ENCODE data around the gene TMEM272. TPM values are rescaled to one million over a fixed set of nuclear protein-coding genes. Genes with fewer than 3 reads are reported as not detected.
A peak's percentile ranks its signal among the peaks of the same experiment; 100 is the strongest.

The TMEM272 gene
- total RNA-seq, 1 donor from 2014 or later, result not detected

GRCh38 chr13:51838240-51838846 lies 6.6 kb downstream of the TMEM272 start:
- Histone ChIP-seq H3K9ac (ENCODE audit: low read depth in 1 of 3, low read length in 3 of 3) (no peak overlapping the region), H3K9me3 (ENCODE audit: control insufficient read depth in 3 of 3, low read length in 3 of 3) (no peaks in the 10 kb centered on the region), H3K27me3 (ENCODE audit: control insufficient read depth in 3 of 3, insufficient read depth in 3 of 3, low read length in 3 of 3) (no peaks in the 10 kb centered on the region), H3K27ac (ENCODE audit: low read depth, low read length) (no peak overlapping the region), H3K36me3 (ENCODE audit: control insufficient read depth in 3 of 3, insufficient read depth in 3 of 3, low read length in 3 of 3) (no peaks in the 10 kb centered on the region), H3K4me3 (ENCODE audit: low read length in 3 of 3) (no peak overlapping the region), H3K4me1 (ENCODE audit: control insufficient read depth in 3 of 3, insufficient read depth in 3 of 3, low read length in 3 of 3) (peaks cover 0 to 3% (median 0%) of the 10 kb centered on the region in 3 donors)

- Histone ChIP-seq H3K36me3 (ENCODE audit: control insufficient read depth in 3 of 3, insufficient read depth in 3 of 3, low read length in 3 of 3) (no peaks in the 10 kb centered on the region), H3K9ac (ENCODE audit: low read depth in 1 of 3, low read length in 3 of 3) (no peak overlapping the region), H3K27ac (ENCODE audit: low read depth, low read length) (no peak overlapping the region), H3K4me3 (ENCODE audit: low read length in 3 of 3) (no peak overlapping the region), H3K4me1 (ENCODE audit: control insufficient read depth in 3 of 3, insufficient read depth in 3 of 3, low read length in 3 of 3) (peaks cover 0 to 6% (median 2%) of the 10 kb centered on the region in 3 donors), H3K27me3 (ENCODE audit: control insufficient read depth in 3 of 3, insufficient read depth in 3 of 3, low read length in 3 of 3) (no peaks in the 10 kb centered on the region), H3K9me3 (ENCODE audit: control insufficient read depth in 3 of 3, low read length in 3 of 3) (no peaks in the 10 kb centered on the region)
These were observed 8.0 kb downstream of the TMEM272 start for GRCh38 chr13:51837016-51837415.

- no peak overlapping the region for H3K27ac ChIP-seq (ENCODE audit: low read depth, low read length)
- H3K27me3 ChIP-seq (ENCODE audit: control insufficient read depth in 3 of 3, insufficient read depth in 3 of 3, low read length in 3 of 3), result peaks cover 0 to 3% (median 0%) of the 10 kb centered on the region in 3 donors
- H3K9me3 ChIP-seq (ENCODE audit: control insufficient read depth in 3 of 3, low read length in 3 of 3), result no peaks in the 10 kb centered on the region
- peaks cover 0 to 8% (median 4%) of the 10 kb centered on the region in 3 donors for H3K4me1 ChIP-seq (ENCODE audit: control insufficient read depth in 3 of 3, insufficient read depth in 3 of 3, low read length in 3 of 3)
- H3K9ac ChIP-seq (ENCODE audit: low read depth in 1 of 3, low read length in 3 of 3), result no peak overlapping the region
- H3K4me3 ChIP-seq (ENCODE audit: low read length in 3 of 3), result no peak overlapping the region
- H3K36me3 ChIP-seq (ENCODE audit: control insufficient read depth in 3 of 3, insufficient read depth in 3 of 3, low read length in 3 of 3), result no peaks in the 10 kb centered on the region
These were observed 10.3 kb downstream of the TMEM272 start for GRCh38 chr13:51834581-51835171.

- Histone ChIP-seq H3K27ac (ENCODE audit: low read depth, low read length) (no peak overlapping the region), H3K27me3 (ENCODE audit: control insufficient read depth in 3 of 3, insufficient read depth in 3 of 3, low read length in 3 of 3) (peaks cover 0 to 3% (median 0%) of the 10 kb centered on the region in 3 donors), H3K4me1 (ENCODE audit: control insufficient read depth in 3 of 3, insufficient read depth in 3 of 3, low read length in 3 of 3) (peaks cover 0 to 8% (median 4%) of the 10 kb centered on the region in 3 donors), H3K4me3 (ENCODE audit: low read length in 3 of 3) (no peak overlapping the region), H3K9me3 (ENCODE audit: control insufficient read depth in 3 of 3, low read length in 3 of 3) (no peaks in the 10 kb centered on the region), H3K36me3 (ENCODE audit: control insufficient read depth in 3 of 3, insufficient read depth in 3 of 3, low read length in 3 of 3) (no peaks in the 10 kb centered on the region), H3K9ac (ENCODE audit: low read depth in 1 of 3, low read length in 3 of 3) (no peak overlapping the region)
These were observed 11.0 kb downstream of the TMEM272 start for GRCh38 chr13:51833980-51834379.

GRCh38 chr13:51832471-51833152 lies 12.4 kb downstream of the TMEM272 start:
- no peak overlapping the region for H3K4me3 ChIP-seq (ENCODE audit: low read length in 3 of 3)
- H3K27me3 ChIP-seq (ENCODE audit: control insufficient read depth in 3 of 3, insufficient read depth in 3 of 3, low read length in 3 of 3), result peaks cover 0 to 3% (median 0%) of the 10 kb centered on the region in 3 donors
- H3K9me3 ChIP-seq (ENCODE audit: control insufficient read depth in 3 of 3, low read length in 3 of 3), result no peaks in the 10 kb centered on the region
- H3K4me1 ChIP-seq (ENCODE audit: control insufficient read depth in 3 of 3, insufficient read depth in 3 of 3, low read length in 3 of 3), result peaks cover 0 to 8% (median 4%) of the 10 kb centered on the region in 3 donors
- H3K27ac ChIP-seq (ENCODE audit: low read depth, low read length), result no peak overlapping the region
- no peaks in the 10 kb centered on the region for H3K36me3 ChIP-seq (ENCODE audit: control insufficient read depth in 3 of 3, insufficient read depth in 3 of 3, low read length in 3 of 3)
- H3K9ac ChIP-seq (ENCODE audit: low read depth in 1 of 3, low read length in 3 of 3), result peak overlapping the region in 1 of 3 donors; percentile 40

GRCh38 chr13:51831519-51831918 lies 13.5 kb downstream of the TMEM272 start:
- Histone ChIP-seq H3K36me3 (ENCODE audit: control insufficient read depth in 3 of 3, insufficient read depth in 3 of 3, low read length in 3 of 3) (no peaks in the 10 kb centered on the region), H3K4me3 (ENCODE audit: low read length in 3 of 3) (no peak overlapping the region), H3K27me3 (ENCODE audit: control insufficient read depth in 3 of 3, insufficient read depth in 3 of 3, low read length in 3 of 3) (peaks cover 0 to 3% (median 0%) of the 10 kb centered on the region in 3 donors), H3K9me3 (ENCODE audit: control insufficient read depth in 3 of 3, low read length in 3 of 3) (no peaks in the 10 kb centered on the region), H3K27ac (ENCODE audit: low read depth, low read length) (no peak overlapping the region), H3K9ac (ENCODE audit: low read depth in 1 of 3, low read length in 3 of 3) (no peak overlapping the region), H3K4me1 (ENCODE audit: control insufficient read depth in 3 of 3, insufficient read depth in 3 of 3, low read length in 3 of 3) (peaks cover 1 to 8% (median 8%) of the 10 kb centered on the region in 3 donors)

GRCh38 chr13:51829568-51829899 lies 15.4 kb downstream of the TMEM272 start:
- Histone ChIP-seq H3K4me3 (ENCODE audit: low read length in 3 of 3) (no peak overlapping the region), H3K27ac (ENCODE audit: low read depth, low read length) (no peak overlapping the region), H3K9ac (ENCODE audit: low read depth in 1 of 3, low read length in 3 of 3) (no peak overlapping the region), H3K27me3 (ENCODE audit: control insufficient read depth in 3 of 3, insufficient read depth in 3 of 3, low read length in 3 of 3) (peaks cover 0 to 3% (median 0%) of the 10 kb centered on the region in 3 donors), H3K4me1 (ENCODE audit: control insufficient read depth in 3 of 3, insufficient read depth in 3 of 3, low read length in 3 of 3) (peaks cover 3 to 10% (median 6%) of the 10 kb centered on the region in 3 donors), H3K36me3 (ENCODE audit: control insufficient read depth in 3 of 3, insufficient read depth in 3 of 3, low read length in 3 of 3) (no peaks in the 10 kb centered on the region), H3K9me3 (ENCODE audit: control insufficient read depth in 3 of 3, low read length in 3 of 3) (no peaks in the 10 kb centered on the region)

- no peak overlapping the region for H3K27ac ChIP-seq (ENCODE audit: low read depth, low read length)
- peaks cover 0 to 3% (median 0%) of the 10 kb centered on the region in 3 donors for H3K27me3 ChIP-seq (ENCODE audit: control insufficient read depth in 3 of 3, insufficient read depth in 3 of 3, low read length in 3 of 3)
- no peaks in the 10 kb centered on the region for H3K9me3 ChIP-seq (ENCODE audit: control insufficient read depth in 3 of 3, low read length in 3 of 3)
- H3K9ac ChIP-seq (ENCODE audit: low read depth in 1 of 3, low read length in 3 of 3), result no peak overlapping the region
- H3K4me3 ChIP-seq (ENCODE audit: low read length in 3 of 3), result no peak overlapping the region
- H3K36me3 ChIP-seq (ENCODE audit: control insufficient read depth in 3 of 3, insufficient read depth in 3 of 3, low read length in 3 of 3), result no peaks in the 10 kb centered on the region
- peaks cover 3 to 10% (median 5%) of the 10 kb centered on the region in 3 donors for H3K4me1 ChIP-seq (ENCODE audit: control insufficient read depth in 3 of 3, insufficient read depth in 3 of 3, low read length in 3 of 3)
These were observed 16.0 kb downstream of the TMEM272 start for GRCh38 chr13:51828730-51829567.

- Histone ChIP-seq H3K27me3 (ENCODE audit: control insufficient read depth in 3 of 3, insufficient read depth in 3 of 3, low read length in 3 of 3) (peaks cover 0 to 3% (median 0%) of the 10 kb centered on the region in 3 donors), H3K9me3 (ENCODE audit: control insufficient read depth in 3 of 3, low read length in 3 of 3) (no peaks in the 10 kb centered on the region), H3K4me3 (ENCODE audit: low read length in 3 of 3) (no peak overlapping the region), H3K9ac (ENCODE audit: low read depth in 1 of 3, low read length in 3 of 3) (no peak overlapping the region), H3K36me3 (ENCODE audit: control insufficient read depth in 3 of 3, insufficient read depth in 3 of 3, low read length in 3 of 3) (no peaks in the 10 kb centered on the region), H3K4me1 (ENCODE audit: control insufficient read depth in 3 of 3, insufficient read depth in 3 of 3, low read length in 3 of 3) (peaks cover 3 to 11% (median 4%) of the 10 kb centered on the region in 3 donors), H3K27ac (ENCODE audit: low read depth, low read length) (no peak overlapping the region)
These were observed 17.7 kb downstream of the TMEM272 start for GRCh38 chr13:51827254-51827653.

Data from skeletal muscle tissue (tissue), 4 donors.